GM23338 (cell line): ENCODE measurements around the gene TMEM63C. TPM values are rescaled to one million over a fixed set of nuclear protein-coding genes. Genes with fewer than 3 reads are reported as not detected.

Experiments used
- ATAC-seq: fragments of 200-7000 bp; cut with Tn5 transposase; 3 replicates; pipeline ENCODE4 v1.9.1; 2020
- DNase-seq: peaks from one replicate; pipeline ENCODE4 v3.0.0-alpha.2; 2015; ENCODE audit warnings: low spot score
- H2AFZ ChIP-seq: fragments of 200-600 bp; sonication (generic); 2 replicates; pipeline ENCODE4 v1.8.0; 2016; ENCODE audit warnings: antibody characterized with exemption, mild to moderate bottlenecking, moderate library complexity
- H3F3A ChIP-seq: fragments of 200-600 bp; sonication (generic); replicated peaks from 2 replicates; pipeline ENCODE4 v1.8.0; 2017; ENCODE audit warnings: antibody characterized with exemption, mixed run types, low read depth
- H3K27ac ChIP-seq: fragments of 200-600 bp; sonication (generic); 2 replicates; pipeline ENCODE4 v1.6.1; 2016; ENCODE audit warnings: low read depth
- H3K27me3 ChIP-seq: fragments of 200-600 bp; sonication (generic); 2 replicates; pipeline ENCODE4 v1.8.0; 2016; ENCODE audit warnings: mild to moderate bottlenecking, mixed run types, moderate library complexity; ENCODE audit not compliant: insufficient read depth
- H3K36me3 ChIP-seq: fragments of 200-600 bp; sonication (generic); 2 replicates; pipeline ENCODE4 v1.8.0; 2016; ENCODE audit warnings: mild to moderate bottlenecking; ENCODE audit not compliant: insufficient read depth
- H3K4me1 ChIP-seq: fragments of 200-600 bp; sonication (generic); 2 replicates; pipeline ENCODE4 v1.8.0; 2016; ENCODE audit warnings: mild to moderate bottlenecking, moderate library complexity; ENCODE audit not compliant: insufficient read depth
- H3K4me2 ChIP-seq: fragments of 200-600 bp; sonication (generic); 2 replicates; pipeline ENCODE4 v1.7.1; 2017; ENCODE audit warnings: mixed run types
- H3K4me3 ChIP-seq: fragments of 200-600 bp; sonication (generic); 2 replicates; pipeline ENCODE4 v1.6.1; 2016; ENCODE audit warnings: mixed run types
- H3K79me2 ChIP-seq: fragments of 200-600 bp; sonication (generic); replicated peaks from 2 replicates; pipeline ENCODE4 v1.8.0; 2017; ENCODE audit warnings: mild to moderate bottlenecking; ENCODE audit not compliant: insufficient read depth
- H3K9me2 ChIP-seq: fragments of 200-600 bp; sonication (generic); 2 replicates; pipeline ENCODE4 v1.8.0; 2017; ENCODE audit not compliant: insufficient read depth
- H4K20me1 ChIP-seq: fragments of 200-600 bp; sonication (generic); replicated peaks from 2 replicates; pipeline ENCODE4 v1.8.0; 2017; ENCODE audit warnings: mild to moderate bottlenecking; ENCODE audit not compliant: insufficient read depth
- H3K27ac Mint-ChIP-seq: 2 replicates; pipeline ENCODE4 v1.8.0; 2020; ENCODE audit warnings: inconsistent platforms, mild to moderate bottlenecking, moderate library complexity, mixed read lengths
- H3K27me3 Mint-ChIP-seq: 3 replicates; pipeline ENCODE4 v1.8.0; 2022; ENCODE audit warnings: low read depth, mild to moderate bottlenecking, moderate library complexity, mixed read lengths, inconsistent platforms; ENCODE audit not compliant: insufficient read depth, poor library complexity
- H3K36me3 Mint-ChIP-seq: 3 replicates; pipeline ENCODE4 v1.8.0; 2021; ENCODE audit warnings: low read depth, mild to moderate bottlenecking, inconsistent platforms, moderate library complexity, mixed read lengths
- H3K4me1 Mint-ChIP-seq: 3 replicates; pipeline ENCODE4 v1.8.0; 2020; ENCODE audit warnings: mild to moderate bottlenecking, inconsistent platforms, mixed read lengths
- H3K4me3 Mint-ChIP-seq: 3 replicates; pipeline ENCODE4 v1.8.0; 2021; ENCODE audit warnings: moderate library complexity, mild to moderate bottlenecking, inconsistent platforms, mixed read lengths
- H3K9me3 Mint-ChIP-seq: 3 replicates; pipeline ENCODE4 v1.8.0; 2020; ENCODE audit warnings: moderate library complexity, mild to moderate bottlenecking, inconsistent platforms, mixed read lengths
- CREB1 ChIP-seq: fragments of 250-450 bp; sonication (Bioruptor Pico); IDR thresholded peaks from 2 replicates; pipeline ENCODE4 v1.5.0; 2020; ENCODE audit warnings: low read depth, mild to moderate bottlenecking, moderate library complexity
- CTCF ChIP-seq, 2 experiments: fragments of 200-600 bp in 1 of 2; sonication (generic) in 1 of 2; conservative IDR thresholded peaks; 2 replicates each; pipeline versions ENCODE4 v1.5.1 to v1.6.1; 2016 to 2017; ENCODE audit warnings: antibody characterized with exemption in 2 of 2, low read depth in 2 of 2, mild to moderate bottlenecking in 2 of 2, moderate library complexity in 1 of 2
- ETS1 ChIP-seq: IDR thresholded peaks from 2 replicates; pipeline ENCODE4 v1.6.1; 2016; ENCODE audit warnings: antibody characterized with exemption
- EZH2 ChIP-seq: fragments of 200-600 bp; sonication (generic); IDR thresholded peaks from one replicate; pipeline ENCODE4 v1.8.0; 2017; ENCODE audit warnings: antibody characterized with exemption, mild to moderate bottlenecking, low read depth; ENCODE audit not compliant: unreplicated experiment
- EZH2phosphoT487 ChIP-seq: fragments of 200-600 bp; sonication (generic); IDR thresholded peaks from one replicate; pipeline ENCODE4 v1.8.1; 2018; ENCODE audit warnings: antibody characterized with exemption; ENCODE audit not compliant: unreplicated experiment
- JUNB ChIP-seq: IDR thresholded peaks from one replicate; pipeline ENCODE4 v1.6.1; 2016; ENCODE audit warnings: antibody characterized with exemption; ENCODE audit not compliant: unreplicated experiment
- NANOG ChIP-seq: IDR thresholded peaks from 2 replicates; pipeline ENCODE4 v1.6.1; 2016; ENCODE audit warnings: antibody characterized with exemption, borderline replicate concordance
- POLR2AphosphoS5 ChIP-seq: IDR thresholded peaks from 2 replicates; pipeline ENCODE4 v1.6.1; 2016; ENCODE audit warnings: antibody characterized with exemption, low read depth
- STAT1 ChIP-seq: IDR thresholded peaks from one replicate; pipeline ENCODE4 v1.6.1; 2016; ENCODE audit warnings: antibody characterized with exemption; ENCODE audit not compliant: unreplicated experiment
- ZNF114 ChIP-seq: fragments of 250-450 bp; sonication (Bioruptor Pico); IDR thresholded peaks from 2 replicates; pipeline ENCODE4 v1.5.0; 2020; ENCODE audit warnings: mild to moderate bottlenecking, moderate library complexity
- ZNF331 ChIP-seq: fragments of 250-450 bp; sonication (Bioruptor Pico); IDR thresholded peaks from 2 replicates; pipeline ENCODE4 v1.5.0; 2020; ENCODE audit warnings: low read depth, mild to moderate bottlenecking, moderate library complexity
- polyA plus RNA-seq: library from polyadenylated mRNA; unstranded; fragments of >200 nt; fragmentation: Nextera tagmentation; extraction: Ambion mirVana; gene quantifications from 2 replicates; pipeline ENCODE4 v1.2.1, GENCODE V29; 2016
- total RNA-seq: library from RNA; depleted of rRNA; stranded (reverse); fragments of >200 nt; shearing (Covaris generic); gene quantifications from 2 replicates; pipeline ENCODE4 v1.2.3, GENCODE V29; 2014
- TF ChIP-seq, protein P1 (sequence below): IDR thresholded peaks from one replicate; pipeline ENCODE4 v1.6.1; 2018; ENCODE audit warnings: antibody characterized with exemption; ENCODE audit not compliant: unreplicated experiment

TMEM63C gene
- total and polyA plus RNA-seq, 2 experiments from 2014 or later, result 2.1 to 6.3 TPM

- no peaks in the 10 kb centered on the region; the same call in 2 of the 3 replicates for H3K36me3 Mint-ChIP-seq
- TF ChIP-seq EZH2 (no peak), POLR2AphosphoS5 (no peak), NANOG (no peak), ETS1 (no peak)
Observed at GRCh38 chr14:77224212-77224611, 42.6 kb downstream of the TMEM63C start.

DNA sequence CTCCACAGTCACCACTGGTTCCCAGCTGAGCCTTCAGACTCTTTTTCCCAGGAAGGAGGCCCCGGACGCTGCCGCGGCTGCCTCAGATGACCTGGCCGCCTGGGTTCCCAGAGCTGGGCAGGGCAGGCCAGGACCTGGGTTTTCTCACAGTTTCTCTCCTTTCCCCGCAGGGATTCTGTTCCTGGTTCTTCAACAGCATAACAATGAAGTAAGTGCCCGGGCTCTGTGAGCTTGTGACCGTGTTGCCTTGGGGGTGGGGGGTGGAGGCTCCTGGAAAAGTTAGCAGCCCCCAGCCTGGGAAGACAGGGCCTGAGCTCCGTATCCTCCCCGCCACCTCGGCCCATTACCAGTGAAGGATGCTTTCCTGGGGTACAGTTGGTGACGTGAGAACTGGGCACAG is 43.7 kb downstream of the TMEM63C start:
- Histone ChIP-seq H3K9me2 (no peaks in the 10 kb centered on the region), H3K4me3 (no peak overlapping the region), H3K4me2 (no peak overlapping the region), H3K4me1 (peaks cover 32% of the 10 kb centered on the region), H3K36me3 (no peaks in the 10 kb centered on the region), H2AFZ (no peak overlapping the region), H3K27ac (no peak overlapping the region), H3F3A (no peaks in the 10 kb centered on the region), H3K79me2 (no peaks in the 10 kb centered on the region), H4K20me1 (no peaks in the 10 kb centered on the region), H3K27me3 (no peaks in the 10 kb centered on the region)
- H3K27me3 Mint-ChIP-seq, result peaks cover 11% of the 10 kb centered on the region
- no peaks in the 10 kb centered on the region; the same call in 2 of the 3 replicates for H3K36me3 Mint-ChIP-seq
- no peak overlapping the region for H3K4me3 Mint-ChIP-seq
- peak; percentile 24 for ATAC-seq
- no peak for DNase-seq
- H3K27ac Mint-ChIP-seq, result no peak overlapping the region
- peaks cover 48% of the 10 kb centered on the region for H3K4me1 Mint-ChIP-seq
- H3K9me3 Mint-ChIP-seq, result no peaks in the 10 kb centered on the region; the same call in 2 of the 3 replicates
- TF ChIP-seq ETS1 (no peak), CTCF (conservative IDR thresholded peaks at IDR 0.05; ENCODE audit: low read depth in 2 of 2) (no peak), STAT1 (no peak), CREB1 (CRISPR knock-in tag) (no peak), ZNF331 (CRISPR knock-in tag) (no peak), ZNF114 (CRISPR knock-in tag) (no peak), POLR2AphosphoS5 (no peak), EZH2 (no peak), EZH2phosphoT487 (no peak), JUNB (no peak), NANOG (no peak)
- TF ChIP-seq, protein P1, sequence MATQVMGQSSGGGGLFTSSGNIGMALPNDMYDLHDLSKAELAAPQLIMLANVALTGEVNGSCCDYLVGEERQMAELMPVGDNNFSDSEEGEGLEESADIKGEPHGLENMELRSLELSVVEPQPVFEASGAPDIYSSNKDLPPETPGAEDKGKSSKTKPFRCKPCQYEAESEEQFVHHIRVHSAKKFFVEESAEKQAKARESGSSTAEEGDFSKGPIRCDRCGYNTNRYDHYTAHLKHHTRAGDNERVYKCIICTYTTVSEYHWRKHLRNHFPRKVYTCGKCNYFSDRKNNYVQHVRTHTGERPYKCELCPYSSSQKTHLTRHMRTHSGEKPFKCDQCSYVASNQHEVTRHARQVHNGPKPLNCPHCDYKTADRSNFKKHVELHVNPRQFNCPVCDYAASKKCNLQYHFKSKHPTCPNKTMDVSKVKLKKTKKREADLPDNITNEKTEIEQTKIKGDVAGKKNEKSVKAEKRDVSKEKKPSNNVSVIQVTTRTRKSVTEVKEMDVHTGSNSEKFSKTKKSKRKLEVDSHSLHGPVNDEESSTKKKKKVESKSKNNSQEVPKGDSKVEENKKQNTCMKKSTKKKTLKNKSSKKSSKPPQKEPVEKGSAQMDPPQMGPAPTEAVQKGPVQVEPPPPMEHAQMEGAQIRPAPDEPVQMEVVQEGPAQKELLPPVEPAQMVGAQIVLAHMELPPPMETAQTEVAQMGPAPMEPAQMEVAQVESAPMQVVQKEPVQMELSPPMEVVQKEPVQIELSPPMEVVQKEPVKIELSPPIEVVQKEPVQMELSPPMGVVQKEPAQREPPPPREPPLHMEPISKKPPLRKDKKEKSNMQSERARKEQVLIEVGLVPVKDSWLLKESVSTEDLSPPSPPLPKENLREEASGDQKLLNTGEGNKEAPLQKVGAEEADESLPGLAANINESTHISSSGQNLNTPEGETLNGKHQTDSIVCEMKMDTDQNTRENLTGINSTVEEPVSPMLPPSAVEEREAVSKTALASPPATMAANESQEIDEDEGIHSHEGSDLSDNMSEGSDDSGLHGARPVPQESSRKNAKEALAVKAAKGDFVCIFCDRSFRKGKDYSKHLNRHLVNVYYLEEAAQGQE, result no peak

More at GRCh38 chr14:77224212-77224611, 42.6 kb downstream of the TMEM63C start:
- H3K79me2 ChIP-seq, result no peaks in the 10 kb centered on the region
- H3F3A ChIP-seq, result no peaks in the 10 kb centered on the region
- peak overlapping the region; percentile 44; the same call in 1 of the 2 replicates for H3K27ac Mint-ChIP-seq
- H4K20me1 ChIP-seq, result no peaks in the 10 kb centered on the region
- no peak overlapping the region for H3K4me3 Mint-ChIP-seq
- peaks cover 38% of the 10 kb centered on the region for H3K4me1 ChIP-seq
- H3K4me3 ChIP-seq, result no peak overlapping the region
- H3K27me3 Mint-ChIP-seq, result peaks cover 16% of the 10 kb centered on the region
- no peak for DNase-seq
- no peaks in the 10 kb centered on the region for H3K36me3 ChIP-seq
- no peaks in the 10 kb centered on the region; the same call in 2 of the 3 replicates for H3K9me3 Mint-ChIP-seq
- no peaks in the 10 kb centered on the region for H3K27me3 ChIP-seq
- peaks cover 54% of the 10 kb centered on the region for H3K4me1 Mint-ChIP-seq
- no peaks in the 10 kb centered on the region for H3K9me2 ChIP-seq
- ATAC-seq, result no peak
- H3K4me2 ChIP-seq, result no peak overlapping the region
- no peak overlapping the region for H2AFZ ChIP-seq
- no peak overlapping the region for H3K27ac ChIP-seq
